SK-N-SH treated with all-trans-retinoic acid at 6 μM for 48 hours (cell line): ENCODE measurements around the gene CLCN6.

Experiments used
- TSHZ2 ChIP-seq: fragments of 250-450 bp; sonication (Bioruptor Pico); IDR thresholded peaks from 2 replicates; pipeline ENCODE4 v1.5.0; 2020; ENCODE audit warnings: mild to moderate bottlenecking, moderate library complexity
- ZFP30 ChIP-seq: fragments of 450-650 bp; formaldehyde crosslinking; IDR thresholded peaks from 2 replicates; pipeline ENCODE4 v1.5.0; 2022; ENCODE audit warnings: mild to moderate bottlenecking, moderate library complexity
- ZNF8 ChIP-seq: fragments of 450-650 bp; formaldehyde crosslinking; IDR thresholded peaks from 2 replicates; pipeline ENCODE4 v1.5.0; 2020; ENCODE audit warnings: mild to moderate bottlenecking, moderate library complexity

DNA sequence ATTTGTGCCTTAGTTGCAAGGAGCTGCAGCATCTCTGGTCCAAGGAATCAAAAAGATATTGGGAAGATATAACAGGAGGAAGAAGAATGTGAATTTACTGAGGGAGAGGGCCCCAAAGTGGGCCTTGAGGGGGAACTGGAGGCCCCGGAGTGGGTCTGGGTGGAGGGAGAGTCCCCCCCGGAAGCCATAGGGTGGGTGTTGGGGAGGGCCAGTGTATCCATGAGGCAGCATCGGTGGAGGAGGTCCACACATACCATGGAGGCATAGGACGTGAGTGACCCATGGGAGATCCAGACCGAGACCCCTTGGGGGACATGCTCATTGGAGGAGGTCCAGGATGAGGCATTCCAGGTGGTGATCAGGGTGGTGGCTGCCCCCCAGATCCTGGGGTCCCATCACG is 44.7 kb upstream of the CLCN6 start:
- TF ChIP-seq ZNF8 (no peak), ZFP30 (CRISPR knock-in tag) (no peak), TSHZ2 (CRISPR knock-in tag) (no peak)
